Ovary (tissue), 3 donors: ENCODE data around the gene LPCAT3.

Experiments used
- POLR2A ChIP-seq: fragments of 450-650 bp; IDR thresholded peaks from one replicate; pipeline ENCODE4 v1.6.1; 2017; ENCODE audit warnings: antibody characterized with exemption, mild to moderate bottlenecking, moderate library complexity
- TF ChIP-seq, protein P1 (sequence below), 3 donors: fragments of 450-650 bp in 2 of 3; fragments of 200-600 bp in 1 of 3; IDR thresholded peaks; one replicate each; pipeline versions ENCODE4 v1.5.1 to v1.8.0; 2016 to 2022; ENCODE audit warnings: antibody characterized with exemption in 3 of 3, mild to moderate bottlenecking in 1 of 3
- donor health status: DM: no; HTN: no; CAD: no.

DNA sequence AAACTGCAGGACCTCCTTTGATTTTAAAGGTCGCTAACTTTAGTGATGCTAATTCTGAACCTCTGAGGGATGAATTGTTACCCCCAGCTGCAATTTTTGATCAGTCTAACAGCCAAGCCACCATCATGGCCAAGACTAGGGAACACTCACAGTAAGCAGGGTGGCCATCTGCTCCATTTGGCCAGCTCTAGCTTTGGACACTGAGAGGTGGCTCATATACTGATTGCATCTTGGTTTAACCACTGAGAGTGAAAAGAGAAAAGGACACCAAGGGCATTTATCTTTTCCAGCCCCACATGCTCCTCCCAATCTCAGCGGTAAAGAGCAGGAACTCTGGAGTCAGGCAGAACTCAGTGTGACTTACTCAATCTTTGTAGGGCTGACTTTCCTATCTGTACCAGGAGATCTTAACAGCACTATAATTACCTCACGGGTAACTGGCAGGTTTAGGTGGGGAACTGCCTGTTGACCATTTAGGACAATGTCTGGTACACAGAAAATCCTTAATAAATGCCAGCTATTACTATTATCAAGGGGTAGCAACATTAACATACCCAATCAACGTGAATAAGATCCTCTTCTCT is 6.2 kb downstream of the LPCAT3 start:
- TF ChIP-seq POLR2A = no peak
- TF ChIP-seq, protein P1, sequence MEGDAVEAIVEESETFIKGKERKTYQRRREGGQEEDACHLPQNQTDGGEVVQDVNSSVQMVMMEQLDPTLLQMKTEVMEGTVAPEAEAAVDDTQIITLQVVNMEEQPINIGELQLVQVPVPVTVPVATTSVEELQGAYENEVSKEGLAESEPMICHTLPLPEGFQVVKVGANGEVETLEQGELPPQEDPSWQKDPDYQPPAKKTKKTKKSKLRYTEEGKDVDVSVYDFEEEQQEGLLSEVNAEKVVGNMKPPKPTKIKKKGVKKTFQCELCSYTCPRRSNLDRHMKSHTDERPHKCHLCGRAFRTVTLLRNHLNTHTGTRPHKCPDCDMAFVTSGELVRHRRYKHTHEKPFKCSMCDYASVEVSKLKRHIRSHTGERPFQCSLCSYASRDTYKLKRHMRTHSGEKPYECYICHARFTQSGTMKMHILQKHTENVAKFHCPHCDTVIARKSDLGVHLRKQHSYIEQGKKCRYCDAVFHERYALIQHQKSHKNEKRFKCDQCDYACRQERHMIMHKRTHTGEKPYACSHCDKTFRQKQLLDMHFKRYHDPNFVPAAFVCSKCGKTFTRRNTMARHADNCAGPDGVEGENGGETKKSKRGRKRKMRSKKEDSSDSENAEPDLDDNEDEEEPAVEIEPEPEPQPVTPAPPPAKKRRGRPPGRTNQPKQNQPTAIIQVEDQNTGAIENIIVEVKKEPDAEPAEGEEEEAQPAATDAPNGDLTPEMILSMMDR (IDR thresholded peaks at IDR 0.05) = no peak
